Vagina (tissue), 2 donors: ENCODE results near the gene MPLKIP. TPM values are rescaled to one million over a fixed set of nuclear protein-coding genes. Genes with fewer than 3 reads are reported as not detected.
"Not testable (repeated sequence)": the region's sequence is repeated elsewhere in the genome, so short reads cannot be mapped to it uniquely, and the experiment has no call there.

ENCODE experiments used
- DNase-seq, 2 donors: peaks; one replicate each; pipeline ENCODE4 v3.0.0-alpha.2; 2017; ENCODE audit errors: extremely low spot score in 2 of 2
- H3K27ac ChIP-seq: fragments of 200-600 bp; sonication (generic); one replicate; pipeline ENCODE4 v1.5.1; 2019
- H3K27me3 ChIP-seq: fragments of 200-600 bp; sonication (generic); one replicate; pipeline ENCODE4 v1.5.1; 2019
- H3K36me3 ChIP-seq, 2 donors: fragments of 200-600 bp; sonication (generic); one replicate each; pipeline ENCODE4 v1.5.1; 2017 to 2019
- H3K4me1 ChIP-seq: fragments of 200-600 bp; sonication (generic); one replicate; pipeline ENCODE4 v1.5.1; 2019
- H3K4me3 ChIP-seq, 2 donors: fragments of 200-600 bp; sonication (generic); 1 replicate in 1 of 2; 2 replicates in 1 of 2; pipeline ENCODE4 v1.5.1; 2016 to 2019
- H3K9me3 ChIP-seq: fragments of 200-600 bp; sonication (generic); one replicate; pipeline ENCODE4 v1.5.1; 2019
- POLR2A ChIP-seq, 2 donors: fragments of 450-650 bp; IDR thresholded peaks; one replicate each; pipeline ENCODE4 v1.6.1; 2017; ENCODE audit warnings: antibody characterized with exemption in 2 of 2, mild to moderate bottlenecking in 2 of 2, moderate library complexity in 2 of 2
- POLR2AphosphoS5 ChIP-seq, 2 donors: sonication (generic); formaldehyde crosslinking; IDR thresholded peaks; one replicate each; pipeline ENCODE4 v1.9.0; 2017; ENCODE audit warnings: antibody characterized with exemption in 2 of 2, mild to moderate bottlenecking in 2 of 2, low read depth in 1 of 2; ENCODE audit not compliant: insufficient read depth in 1 of 2
- intact Hi-C: fragments of 100-400 bp; cut with DNase I; formaldehyde crosslinking; loops from one replicate; pipeline ENCODE4 v1.15.1; 2023
- total RNA-seq: library from RNA; depleted of rRNA; stranded (reverse); fragments of >200 nt; gene quantifications from one replicate; pipeline ENCODE4 v1.2.3, GENCODE V29; 2016
- TF ChIP-seq, protein P1 (sequence below), 3 experiments: fragments of 450-650 bp in 2 of 3; fragments of 200-600 bp in 1 of 3; sonication (generic) in 1 of 3; IDR thresholded peaks; one replicate each; pipeline ENCODE4 v1.5.1; 2017 to 2019; ENCODE audit warnings: antibody characterized with exemption in 3 of 3, mild to moderate bottlenecking in 2 of 3, moderate library complexity in 2 of 3

MPLKIP gene
- total RNA-seq, 1 donor from 2014 or later: 32.4 TPM

DNA sequence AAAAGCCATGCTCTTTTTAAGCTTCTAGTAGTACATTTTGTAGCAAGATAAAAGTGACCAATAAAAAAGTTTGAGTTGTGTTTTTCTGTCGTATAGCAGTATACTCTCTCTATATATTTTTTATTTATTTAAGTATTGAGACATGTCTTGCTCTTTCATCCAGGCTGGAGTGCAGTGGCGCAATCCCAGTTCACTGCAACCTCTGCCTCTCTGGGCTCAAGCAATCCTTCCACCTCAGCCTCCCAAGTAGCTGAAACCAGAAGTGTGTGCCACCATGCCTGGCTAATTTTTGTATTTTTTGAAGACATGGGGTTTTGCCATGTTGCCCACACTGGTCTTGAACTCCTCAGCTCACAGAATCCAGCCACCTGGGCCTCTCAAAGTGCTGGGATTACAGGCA is 3.1 kb upstream of the MPLKIP start:
- intact Hi-C loops: no loop called here
- no peak for TF ChIP-seq POLR2A (IDR thresholded peaks at IDR 0.05)
- TF ChIP-seq POLR2AphosphoS5 (IDR thresholded peaks at IDR 0.05; ENCODE audit: insufficient read depth in 1 of 2, low read depth in 1 of 2): no peak
- TF ChIP-seq, protein P1, sequence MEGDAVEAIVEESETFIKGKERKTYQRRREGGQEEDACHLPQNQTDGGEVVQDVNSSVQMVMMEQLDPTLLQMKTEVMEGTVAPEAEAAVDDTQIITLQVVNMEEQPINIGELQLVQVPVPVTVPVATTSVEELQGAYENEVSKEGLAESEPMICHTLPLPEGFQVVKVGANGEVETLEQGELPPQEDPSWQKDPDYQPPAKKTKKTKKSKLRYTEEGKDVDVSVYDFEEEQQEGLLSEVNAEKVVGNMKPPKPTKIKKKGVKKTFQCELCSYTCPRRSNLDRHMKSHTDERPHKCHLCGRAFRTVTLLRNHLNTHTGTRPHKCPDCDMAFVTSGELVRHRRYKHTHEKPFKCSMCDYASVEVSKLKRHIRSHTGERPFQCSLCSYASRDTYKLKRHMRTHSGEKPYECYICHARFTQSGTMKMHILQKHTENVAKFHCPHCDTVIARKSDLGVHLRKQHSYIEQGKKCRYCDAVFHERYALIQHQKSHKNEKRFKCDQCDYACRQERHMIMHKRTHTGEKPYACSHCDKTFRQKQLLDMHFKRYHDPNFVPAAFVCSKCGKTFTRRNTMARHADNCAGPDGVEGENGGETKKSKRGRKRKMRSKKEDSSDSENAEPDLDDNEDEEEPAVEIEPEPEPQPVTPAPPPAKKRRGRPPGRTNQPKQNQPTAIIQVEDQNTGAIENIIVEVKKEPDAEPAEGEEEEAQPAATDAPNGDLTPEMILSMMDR (IDR thresholded peaks at IDR 0.05): no peak

DNA sequence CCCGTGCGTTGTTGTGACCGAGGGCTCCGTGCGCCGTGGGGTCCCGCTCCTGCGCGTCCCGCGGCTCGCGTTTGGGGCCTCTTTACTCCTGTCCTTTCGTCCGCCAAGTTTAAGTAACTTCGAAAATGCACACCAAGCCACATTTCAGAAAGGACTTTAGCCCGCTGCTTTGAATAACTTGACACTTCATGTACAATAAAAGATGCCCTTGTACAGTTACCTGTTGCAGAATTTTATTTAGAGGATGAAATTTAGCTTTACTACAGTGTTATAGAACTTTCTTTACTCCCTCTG is 842 bp upstream of the MPLKIP start:
- no peaks in the 10 kb centered on the region for H3K9me3 ChIP-seq
- peaks cover 36% of the 10 kb centered on the region for H3K4me1 ChIP-seq
- H3K27me3 ChIP-seq: no peaks in the 10 kb centered on the region
- intact Hi-C loops: no loop called here
- peak overlapping the region; percentile 89 for H3K27ac ChIP-seq
- peak overlapping the region; percentile 85 to 96 for H3K4me3 ChIP-seq
- H3K36me3 ChIP-seq: no peaks in the 10 kb centered on the region
- TF ChIP-seq, protein P1 (IDR thresholded peaks at IDR 0.05): no peak
- no peak for DNase-seq

More for the DNA sequence above, 3.1 kb upstream of the MPLKIP start:
- Histone ChIP-seq H3K4me3 (no peak overlapping the region), H3K27ac (no peak overlapping the region), H3K27me3 (no peaks in the 10 kb centered on the region), H3K36me3 (no peaks in the 10 kb centered on the region), H3K9me3 (no peaks in the 10 kb centered on the region), H3K4me1 (peaks cover 17% of the 10 kb centered on the region)
- no peak for DNase-seq

DNA sequence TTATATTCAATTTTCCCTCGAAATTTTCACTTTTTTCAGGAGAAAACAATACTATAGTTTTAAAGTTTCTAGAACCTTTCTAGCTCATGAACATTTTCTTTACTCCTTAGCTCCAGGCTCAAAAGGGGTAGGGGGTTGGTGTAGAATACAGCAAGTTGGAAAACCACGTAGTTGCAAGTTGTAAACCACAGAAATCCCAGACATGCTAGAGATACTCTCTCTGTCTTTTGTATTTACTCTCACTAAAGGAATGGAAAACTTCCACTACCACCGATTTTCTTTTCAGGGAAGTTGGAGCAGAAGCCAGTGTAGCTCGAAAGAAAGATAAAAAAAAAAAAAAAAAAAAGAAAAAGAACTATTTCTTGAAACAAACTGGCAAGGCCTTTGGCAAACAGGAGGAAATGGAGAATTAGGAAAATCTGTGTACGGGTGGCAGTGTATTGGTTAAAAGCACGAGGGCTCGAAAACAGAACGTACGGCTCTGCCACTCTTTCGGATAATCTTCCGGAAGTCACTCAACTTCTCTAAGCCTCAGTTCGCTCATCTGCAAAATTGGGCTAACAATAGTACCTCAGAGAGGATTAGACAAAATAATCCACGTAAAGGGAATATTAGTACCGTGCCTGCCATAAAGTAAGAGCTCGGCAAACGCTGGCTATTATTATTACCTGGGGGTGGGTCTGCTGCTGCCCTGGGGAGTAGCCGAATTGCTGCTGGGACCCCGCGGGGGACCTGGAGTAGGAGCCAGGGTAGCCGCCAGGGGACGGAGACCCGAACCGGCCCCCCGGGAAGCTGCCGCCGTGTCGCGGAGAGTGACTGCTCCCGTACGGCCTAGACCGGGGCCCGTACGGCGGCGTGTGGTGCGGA is 628 bp downstream of the MPLKIP start:
- Histone ChIP-seq H3K4me3 (peak overlapping the region; percentile 85 to 96), H3K27ac (peak overlapping the region; percentile 89), H3K4me1 (peaks cover 39% of the 10 kb centered on the region), H3K27me3 (no peaks in the 10 kb centered on the region), H3K9me3 (no peaks in the 10 kb centered on the region), H3K36me3 (no peaks in the 10 kb centered on the region)
- no peak for DNase-seq
- TF ChIP-seq, protein P1 (IDR thresholded peaks at IDR 0.05): no peak
- TF ChIP-seq POLR2AphosphoS5 (IDR thresholded peaks at IDR 0.05; ENCODE audit: insufficient read depth in 1 of 2, low read depth in 1 of 2) (no peak), POLR2A (IDR thresholded peaks at IDR 0.05) (no peak)
- intact Hi-C loops: no loop called here

DNA sequence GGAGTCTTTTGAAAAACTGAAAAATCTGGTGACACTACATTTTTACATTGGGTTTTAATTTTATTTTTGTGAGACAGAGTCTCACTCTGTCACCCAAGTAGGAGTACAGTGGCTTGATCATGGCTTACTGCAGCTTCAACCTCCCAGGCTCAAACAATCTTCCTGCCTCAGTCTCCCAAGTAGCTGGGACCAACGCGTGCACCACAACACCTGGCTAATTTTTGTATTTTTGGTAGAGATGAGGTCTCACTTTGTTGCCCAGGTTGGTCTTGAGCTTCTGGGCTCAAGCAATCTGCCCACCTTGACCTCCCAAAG is 11.5 kb downstream of the MPLKIP start:
- no peak overlapping the region for H3K27ac ChIP-seq
- no peak for TF ChIP-seq POLR2A (IDR thresholded peaks at IDR 0.05)
- no peak for TF ChIP-seq POLR2AphosphoS5 (IDR thresholded peaks at IDR 0.05; ENCODE audit: insufficient read depth in 1 of 2, low read depth in 1 of 2)
- TF ChIP-seq, protein P1 (IDR thresholded peaks at IDR 0.05): no peak
- intact Hi-C loops: no loop called here

DNA sequence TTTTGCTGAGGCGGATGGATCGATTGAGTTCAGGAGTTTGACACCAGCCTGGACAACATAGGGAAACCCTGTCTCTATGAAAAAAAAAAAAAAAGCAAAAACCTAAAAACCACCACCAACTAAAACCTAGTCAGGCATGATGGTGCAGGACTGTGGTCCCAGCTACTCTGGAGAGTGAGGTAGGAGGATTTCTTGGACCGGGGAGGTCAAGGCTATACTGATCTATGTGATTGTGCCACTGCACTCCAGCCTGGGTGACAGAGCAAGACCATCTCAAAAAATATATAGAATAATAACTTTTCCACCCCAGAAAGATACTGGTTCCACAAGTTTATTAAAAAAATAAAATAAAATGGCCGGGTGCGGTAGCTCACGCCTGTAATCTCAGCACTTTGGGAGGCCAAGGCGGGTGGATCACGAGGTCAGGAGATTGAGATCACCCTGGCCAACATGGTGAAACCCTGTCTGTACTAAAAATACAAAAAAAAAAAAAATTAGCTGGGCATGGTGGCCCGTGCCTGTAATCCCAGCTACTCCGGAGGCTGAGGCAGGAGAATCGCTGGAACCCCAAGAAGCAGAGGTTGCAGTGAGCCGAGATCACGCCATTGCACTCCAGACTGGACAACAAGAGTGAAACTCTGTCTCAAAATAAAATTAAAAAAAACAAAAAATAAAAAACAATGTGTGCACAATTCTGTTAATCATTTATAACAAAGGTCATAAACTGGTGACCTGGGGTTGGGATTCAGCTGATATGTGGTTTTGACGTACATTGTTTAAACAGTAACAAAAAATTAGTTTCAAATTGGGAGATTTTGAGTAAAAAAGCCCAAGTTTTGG is 12.1 kb downstream of the MPLKIP start:
- H3K4me3 ChIP-seq, H3K9me3 ChIP-seq, intact Hi-C loops, H3K27ac ChIP-seq, H3K4me1 ChIP-seq, DNase-seq, H3K27me3 ChIP-seq, H3K36me3 ChIP-seq: not testable (repeated sequence)

More for the DNA sequence above, 11.5 kb downstream of the MPLKIP start:
- DNase-seq: no peak
- H3K4me3 ChIP-seq: no peak overlapping the region
- H3K9me3 ChIP-seq: no peaks in the 10 kb centered on the region
- H3K4me1 ChIP-seq: no peaks in the 10 kb centered on the region
- H3K27me3 ChIP-seq: no peaks in the 10 kb centered on the region
- H3K36me3 ChIP-seq: no peaks in the 10 kb centered on the region
